Ovary (tissue), 3 donors: Measurements from ENCODE around the gene MYO1E.

Experiments
- POLR2A ChIP-seq: fragments of 450-650 bp; IDR thresholded peaks from one replicate; pipeline ENCODE4 v1.6.1; 2017; ENCODE audit warnings: antibody characterized with exemption, mild to moderate bottlenecking, moderate library complexity
- TF ChIP-seq, protein P1 (sequence below), 3 donors: fragments of 450-650 bp in 2 of 3; fragments of 200-600 bp in 1 of 3; IDR thresholded peaks; one replicate each; pipeline versions ENCODE4 v1.5.1 to v1.8.0; 2016 to 2022; ENCODE audit warnings: antibody characterized with exemption in 3 of 3, mild to moderate bottlenecking in 1 of 3
- donor health status: DM: no; HTN: no; CAD: no.

- TF ChIP-seq, protein P1, sequence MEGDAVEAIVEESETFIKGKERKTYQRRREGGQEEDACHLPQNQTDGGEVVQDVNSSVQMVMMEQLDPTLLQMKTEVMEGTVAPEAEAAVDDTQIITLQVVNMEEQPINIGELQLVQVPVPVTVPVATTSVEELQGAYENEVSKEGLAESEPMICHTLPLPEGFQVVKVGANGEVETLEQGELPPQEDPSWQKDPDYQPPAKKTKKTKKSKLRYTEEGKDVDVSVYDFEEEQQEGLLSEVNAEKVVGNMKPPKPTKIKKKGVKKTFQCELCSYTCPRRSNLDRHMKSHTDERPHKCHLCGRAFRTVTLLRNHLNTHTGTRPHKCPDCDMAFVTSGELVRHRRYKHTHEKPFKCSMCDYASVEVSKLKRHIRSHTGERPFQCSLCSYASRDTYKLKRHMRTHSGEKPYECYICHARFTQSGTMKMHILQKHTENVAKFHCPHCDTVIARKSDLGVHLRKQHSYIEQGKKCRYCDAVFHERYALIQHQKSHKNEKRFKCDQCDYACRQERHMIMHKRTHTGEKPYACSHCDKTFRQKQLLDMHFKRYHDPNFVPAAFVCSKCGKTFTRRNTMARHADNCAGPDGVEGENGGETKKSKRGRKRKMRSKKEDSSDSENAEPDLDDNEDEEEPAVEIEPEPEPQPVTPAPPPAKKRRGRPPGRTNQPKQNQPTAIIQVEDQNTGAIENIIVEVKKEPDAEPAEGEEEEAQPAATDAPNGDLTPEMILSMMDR (IDR thresholded peaks at IDR 0.05), result no peak
- TF ChIP-seq POLR2A, result no peak
These were observed 77.2 kb downstream of the MYO1E start for GRCh38 chr15:59295261-59296001.
